HG02870 (cell line): ENCODE measurements around the gene DNAI7.

ENCODE experiments used
- ATAC-seq: cut with Tn5 transposase; IDR thresholded peaks from one replicate; pipeline ENCODE4 v1.9.1; 2021; ENCODE audit warnings: mild to moderate bottlenecking, moderate library complexity; ENCODE audit not compliant: unreplicated experiment

DNAI7 gene

DNA sequence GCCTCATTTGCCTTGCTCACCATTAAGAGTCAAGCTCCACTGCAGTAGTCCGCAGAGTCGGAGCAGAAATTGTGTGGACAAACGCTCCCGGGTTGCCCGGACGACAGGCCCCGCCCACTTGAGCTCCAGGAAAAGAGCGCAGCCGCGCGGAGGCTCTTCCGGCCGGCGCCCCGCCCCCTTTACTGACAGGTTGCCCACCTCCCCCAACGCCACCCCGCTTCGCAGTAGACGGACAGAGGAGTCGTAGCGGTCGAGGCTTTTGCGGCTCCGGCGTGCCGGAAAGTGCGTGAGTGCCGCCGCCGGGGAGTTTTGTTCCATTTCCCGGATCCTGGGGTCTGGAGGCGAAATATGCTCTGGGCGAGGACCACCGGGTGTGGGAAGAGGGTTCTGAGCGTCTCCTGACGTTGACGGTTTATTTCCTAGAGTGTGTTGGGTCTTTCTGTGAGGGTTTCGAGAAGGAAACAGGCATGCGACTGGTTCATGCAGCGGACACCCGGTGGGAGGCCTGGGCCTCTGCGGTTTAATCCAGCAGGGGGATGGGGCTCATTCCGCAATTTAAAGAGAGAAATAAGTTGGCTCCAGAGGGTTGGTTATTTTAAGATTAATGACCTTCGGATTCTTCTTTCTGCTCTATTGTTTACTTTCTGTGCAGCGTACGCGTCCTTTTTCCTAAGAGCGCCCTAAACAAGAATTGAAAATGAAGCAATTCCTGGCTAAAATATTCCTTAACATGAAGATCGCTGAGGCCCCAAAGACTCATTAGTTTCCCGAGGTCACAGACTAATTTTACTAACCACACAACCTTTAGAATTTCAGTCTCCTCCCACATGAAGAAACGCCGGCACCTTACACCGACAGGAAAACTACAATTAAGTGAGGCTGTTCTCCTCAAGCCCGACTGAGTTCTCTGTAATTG lies at the start of gene DNAI7, which contains the start of gene ETFRF1:
Gene DNAI7 (minus strand): TSS at position 105 of the 916 bp plus-strand sequence. CDS start 82 bp downstream, at position 23.
Gene ETFRF1 (plus strand): TSS at position 182 of the 916 bp plus-strand sequence. CDS start 8,720 bp downstream, outside the sequence.
- peak; percentile 92 for ATAC-seq

- ATAC-seq: no peak
Observed at GRCh38 chr12:25243680-25243990, 48.7 kb upstream of the DNAI7 start.

GRCh38 chr12:25242981-25243679 lies 48.2 kb upstream of the DNAI7 start:
- no peak for ATAC-seq

- peak; percentile 54 for ATAC-seq
Observed at GRCh38 chr12:25241167-25242020, 46.4 kb upstream of the DNAI7 start.

- ATAC-seq: no peak
Observed at GRCh38 chr12:25236626-25237025, 41.7 kb upstream of the DNAI7 start.

GRCh38 chr12:25236190-25236589 lies 41.2 kb upstream of the DNAI7 start:
- no peak for ATAC-seq

GRCh38 chr12:25213338-25213737 lies 18.4 kb upstream of the DNAI7 start:
- ATAC-seq: no peak

DNA sequence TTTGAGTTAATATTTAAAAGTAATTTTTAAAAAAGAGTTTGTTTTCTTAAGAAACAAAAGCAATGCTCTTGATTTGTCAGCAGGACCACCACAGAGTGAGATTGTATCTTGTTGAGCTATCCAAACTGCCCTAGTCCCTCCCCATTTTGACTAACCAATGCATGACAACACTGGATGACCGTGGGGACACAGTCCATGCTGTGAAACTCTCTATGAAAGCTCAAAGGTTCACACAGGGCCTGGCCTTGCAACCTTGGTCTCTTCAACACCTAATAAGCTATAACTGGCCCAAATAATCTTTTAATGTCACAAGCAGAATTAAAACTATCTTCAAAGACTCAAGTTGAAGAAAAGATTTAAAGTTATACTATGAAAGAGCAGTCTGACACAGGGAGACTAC lies 13.6 kb upstream of the DNAI7 start:
- no peak for ATAC-seq

DNA sequence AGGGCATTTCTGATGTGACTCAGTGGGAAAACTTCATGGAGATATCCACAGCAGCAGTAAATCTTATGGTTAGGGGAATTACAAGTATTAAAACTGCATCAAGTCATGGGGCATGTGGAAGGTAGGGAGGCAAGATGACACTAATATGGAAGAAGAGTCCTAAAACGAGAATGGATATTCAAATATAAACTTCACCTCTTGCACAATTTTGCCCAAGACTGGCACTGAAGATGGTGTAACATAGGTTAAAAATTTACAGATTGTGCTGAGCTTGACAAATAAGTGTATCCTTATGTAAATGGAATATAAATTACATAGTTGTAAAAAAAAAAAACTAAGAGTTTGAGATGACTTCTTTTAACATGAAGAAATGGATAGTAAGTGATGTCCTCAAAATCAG lies 12.9 kb upstream of the DNAI7 start:
- ATAC-seq: no peak

- ATAC-seq: no peak
Observed at GRCh38 chr12:25207411-25207810, 12.5 kb upstream of the DNAI7 start.

- ATAC-seq: no peak
Observed at GRCh38 chr12:25202137-25202536, 7.2 kb upstream of the DNAI7 start.

DNA sequence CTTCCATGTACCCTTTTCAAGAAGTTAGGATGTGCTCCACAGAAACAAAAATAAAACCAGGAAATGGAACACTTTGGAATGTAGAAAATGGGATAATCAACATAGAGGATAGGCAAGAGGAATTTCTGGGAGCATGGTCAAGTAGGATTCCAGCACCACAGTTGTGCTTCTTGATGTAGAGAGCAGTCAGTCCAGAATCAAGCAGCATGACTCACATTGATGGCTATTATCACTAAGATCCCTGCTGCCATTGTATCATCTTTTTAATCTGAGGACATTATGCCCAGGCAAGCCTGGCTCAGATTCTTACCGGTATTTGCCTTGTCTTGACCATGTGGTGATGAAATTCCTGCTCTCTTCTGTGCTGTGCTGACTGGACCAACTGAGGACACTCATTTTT lies 5.7 kb upstream of the DNAI7 start:
- no peak for ATAC-seq

GRCh38 chr12:25197608-25198007 lies 2.6 kb upstream of the DNAI7 start:
- no peak for ATAC-seq

DNA sequence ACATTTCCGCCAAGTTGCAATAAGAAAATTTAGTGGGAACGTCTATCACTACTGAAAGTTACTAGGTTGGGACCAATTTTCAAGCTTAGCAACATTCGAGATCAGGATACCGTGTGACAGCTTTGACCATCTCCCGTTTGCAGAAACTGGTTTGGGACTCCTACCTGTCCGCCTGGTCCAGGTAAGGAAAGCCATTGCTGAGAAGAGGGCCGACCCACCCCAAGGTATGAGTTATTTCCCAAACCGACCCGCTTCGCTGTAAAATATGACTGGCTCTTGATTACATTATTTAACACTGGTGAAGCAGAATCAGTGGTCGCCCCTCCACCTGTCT lies 271 bp downstream of the DNAI7 start:
- no peak for ATAC-seq

GRCh38 chr12:25194214-25194613 lies 746 bp downstream of the DNAI7 start:
- no peak for ATAC-seq

DNA sequence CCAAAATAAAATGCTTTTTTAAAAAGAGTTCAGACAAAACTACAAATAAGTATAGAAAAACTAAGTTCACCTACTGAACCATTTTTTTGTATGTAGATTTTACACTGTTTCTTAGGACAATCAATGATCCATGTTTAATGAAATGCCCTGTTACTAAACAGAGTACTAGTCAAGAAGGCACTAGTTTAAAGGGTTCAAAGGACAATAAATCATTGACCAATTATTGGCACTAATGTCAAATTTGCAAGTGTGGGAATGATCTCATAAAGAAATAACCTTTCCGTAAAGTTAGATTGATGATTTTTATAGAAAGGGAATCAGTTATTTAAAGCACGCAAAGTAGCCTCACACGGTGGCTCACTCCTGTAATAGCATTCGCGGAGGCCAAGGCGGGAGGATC lies 4.2 kb downstream of the DNAI7 start:
- ATAC-seq: no peak

DNA sequence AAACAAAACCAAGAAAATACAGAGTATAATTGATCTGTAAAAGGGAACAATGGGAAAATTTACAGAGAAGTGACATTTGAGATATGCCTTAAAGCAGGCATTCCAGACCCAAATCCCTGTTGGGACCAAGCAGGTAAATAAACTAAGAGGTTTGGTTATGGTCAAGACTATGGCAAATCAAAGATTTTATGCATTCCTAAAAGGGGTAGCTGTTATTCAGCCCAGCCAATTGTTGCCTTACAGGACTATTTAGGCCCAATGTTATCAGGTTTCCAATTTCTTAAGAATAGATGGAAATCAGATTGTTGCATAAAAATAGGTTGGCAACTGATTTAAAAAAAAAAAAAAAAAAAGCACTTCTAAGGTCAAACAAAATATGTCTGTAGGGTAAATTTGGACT lies 5.3 kb downstream of the DNAI7 start:
- ATAC-seq: no peak

DNA sequence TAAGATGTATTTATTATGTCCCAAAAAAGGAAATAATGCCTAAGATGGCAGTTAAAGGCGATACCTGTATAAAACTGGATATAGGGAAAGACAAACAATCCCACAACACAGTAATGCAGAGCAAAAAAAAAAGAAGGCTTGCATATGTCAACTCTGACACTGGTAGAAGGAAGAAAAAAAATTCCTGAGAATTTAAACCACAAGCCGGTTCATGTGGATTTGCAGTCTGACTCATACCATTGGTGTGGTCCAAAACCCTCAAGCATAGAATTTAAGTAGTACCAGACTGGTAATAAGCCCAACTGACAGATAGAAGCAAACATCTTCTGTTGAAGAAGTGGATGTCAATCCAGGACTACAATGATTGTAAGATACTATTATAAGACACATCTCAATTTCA lies 7.2 kb downstream of the DNAI7 start:
- ATAC-seq: no peak

DNA sequence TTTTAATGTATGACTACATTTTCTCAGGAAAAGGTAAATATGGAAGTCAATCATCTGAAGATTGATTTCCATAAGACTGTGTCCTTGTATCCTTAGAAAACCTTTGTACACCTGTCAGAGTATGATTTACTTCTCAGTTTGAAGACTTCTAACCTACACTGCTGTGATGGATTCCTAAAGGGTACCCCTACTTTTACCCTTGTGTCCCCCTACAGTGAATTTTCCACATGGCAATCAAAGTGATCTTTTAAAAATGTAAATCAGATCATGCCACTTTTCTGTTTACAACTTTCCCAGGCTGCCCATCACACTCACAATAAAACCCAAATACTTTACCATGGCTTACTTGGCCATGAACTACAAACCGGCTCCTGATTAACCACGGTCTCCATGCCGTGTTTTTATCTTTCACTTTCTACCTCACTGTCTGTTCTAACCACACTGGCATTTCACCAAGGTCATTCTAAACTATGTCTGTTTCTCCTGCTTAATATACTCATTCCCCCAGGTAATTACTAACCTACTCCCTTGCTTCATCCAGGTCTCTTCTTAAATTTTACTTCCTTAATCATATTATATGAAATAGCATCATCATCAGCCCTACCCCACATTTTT lies 8.1 kb downstream of the DNAI7 start:
- ATAC-seq: peak; percentile 80

GRCh38 chr12:25186038-25186787 lies 8.7 kb downstream of the DNAI7 start:
- no peak for ATAC-seq
